Nephron progenitor cell (in vitro differentiated cells): Measurements from ENCODE around the gene TIMM17A.
A peak's percentile ranks its signal among the peaks of the same experiment; 100 is the strongest.

ENCODE experiments used
- DNase-seq: peaks from one replicate; pipeline ENCODE4 v3.0.0; 2021
- H3K27ac Mint-ChIP-seq: 2 replicates; pipeline ENCODE4 v1.8.0; 2021; ENCODE audit warnings: mild to moderate bottlenecking, moderate library complexity, mixed read lengths
- H3K27me3 Mint-ChIP-seq: 2 replicates; pipeline ENCODE4 v1.8.0; 2021; ENCODE audit warnings: mild to moderate bottlenecking, low read depth, mixed read lengths; ENCODE audit not compliant: poor library complexity
- H3K36me3 Mint-ChIP-seq: 2 replicates; pipeline ENCODE4 v1.8.0; 2021; ENCODE audit warnings: low read depth, mixed read lengths
- H3K4me1 Mint-ChIP-seq: 2 replicates; pipeline ENCODE4 v1.8.0; 2021; ENCODE audit warnings: mixed read lengths
- H3K4me3 Mint-ChIP-seq: 2 replicates; pipeline ENCODE4 v1.8.0; 2021; ENCODE audit warnings: mild to moderate bottlenecking, moderate library complexity, mixed read lengths
- H3K9me3 Mint-ChIP-seq: 2 replicates; pipeline ENCODE4 v1.8.0; 2021; ENCODE audit warnings: mild to moderate bottlenecking, moderate library complexity, mixed read lengths
- CTCF ChIP-seq: fragments of 200-600 bp; sonication (generic); IDR thresholded peaks from 2 replicates; pipeline ENCODE4 v1.5.0; 2021; ENCODE audit warnings: antibody characterized with exemption

TIMM17A gene

GRCh38 chr1:201914456-201915235, 40.7 kb upstream of the TIMM17A start:
- no peak for TF ChIP-seq CTCF
- Mint-ChIP-seq H3K27ac (peak overlapping the region; percentile 2), H3K4me1 (peaks cover 90% of the 10 kb centered on the region), H3K27me3 (peaks cover 5% of the 10 kb centered on the region), H3K4me3 (peak overlapping the region; percentile 52), H3K9me3 (no peaks in the 10 kb centered on the region), H3K36me3 (no peaks in the 10 kb centered on the region)
- no peak for DNase-seq

DNA sequence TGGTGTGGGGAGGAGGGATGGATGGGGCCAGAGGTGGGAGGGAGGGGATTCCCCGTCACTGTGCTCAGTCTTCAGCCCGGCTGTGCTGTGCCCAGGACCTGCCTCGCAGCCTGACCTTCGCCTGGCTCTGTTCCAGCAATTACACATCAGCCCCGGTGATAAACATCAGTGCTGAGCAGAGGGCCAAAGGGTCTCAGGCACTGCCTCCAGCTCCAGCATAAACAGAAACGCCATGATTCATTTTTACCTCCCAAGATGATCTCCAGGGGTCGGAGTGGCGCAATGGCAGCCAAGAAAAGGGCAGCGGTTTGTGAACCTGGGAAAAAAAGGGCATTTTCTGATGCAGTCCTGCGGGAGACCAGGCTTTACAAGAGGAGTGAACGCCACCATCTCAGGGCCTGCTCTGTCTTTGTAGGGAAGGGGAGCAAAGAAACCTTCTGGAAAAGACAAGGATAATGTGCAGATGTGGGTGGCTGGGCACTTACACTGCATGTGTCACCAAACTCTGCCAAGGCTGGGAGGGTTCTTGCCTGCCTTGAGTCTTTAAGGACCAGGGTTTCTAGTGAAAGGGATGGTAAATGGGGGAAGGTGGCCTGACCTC, 38.6 kb upstream of the TIMM17A start:
- no peak for TF ChIP-seq CTCF
- H3K27me3 Mint-ChIP-seq = no peaks in the 10 kb centered on the region
- H3K27ac Mint-ChIP-seq = peak overlapping the region; percentile 96
- H3K4me3 Mint-ChIP-seq = peak overlapping the region; percentile 64
- H3K36me3 Mint-ChIP-seq = peaks cover 16% of the 10 kb centered on the region
- peaks cover 11% of the 10 kb centered on the region for H3K9me3 Mint-ChIP-seq
- H3K4me1 Mint-ChIP-seq = peaks cover 90% of the 10 kb centered on the region
- DNase-seq = peak; percentile 57

- peak overlapping the region; percentile 1 for H3K27ac Mint-ChIP-seq
- H3K9me3 Mint-ChIP-seq = peaks cover 11% of the 10 kb centered on the region
Measured at GRCh38 chr1:201917362-201918033, 37.8 kb upstream of the TIMM17A start.

DNA sequence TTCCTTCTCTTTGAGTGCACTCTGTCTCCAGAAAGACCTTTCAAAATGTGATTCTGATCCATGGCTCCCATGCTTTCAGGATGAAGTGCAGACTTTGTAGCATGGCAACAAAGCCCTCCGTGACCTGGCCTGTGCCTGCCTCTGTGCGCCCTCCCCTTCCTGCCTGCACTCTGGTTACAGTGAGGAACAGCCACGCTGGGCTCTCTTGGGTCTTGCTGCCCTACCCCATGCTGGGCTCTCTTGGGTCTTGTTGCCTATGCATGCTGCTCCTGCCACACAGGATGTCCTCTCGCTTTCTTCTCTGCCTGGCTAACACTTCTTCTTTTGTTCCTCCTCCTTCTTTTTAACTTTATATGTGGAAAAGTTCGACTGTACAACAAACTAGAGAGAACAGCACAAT, 37.0 kb upstream of the TIMM17A start:
- peaks cover 11% of the 10 kb centered on the region for H3K9me3 Mint-ChIP-seq
- H3K36me3 Mint-ChIP-seq = peaks cover 24% of the 10 kb centered on the region
- peaks cover 82% of the 10 kb centered on the region for H3K4me1 Mint-ChIP-seq
- no peaks in the 10 kb centered on the region for H3K27me3 Mint-ChIP-seq
- peak overlapping the region; percentile 1 for H3K27ac Mint-ChIP-seq
- DNase-seq = no peak
- no peak for TF ChIP-seq CTCF
- H3K4me3 Mint-ChIP-seq = peak overlapping the region; percentile 26

More at GRCh38 chr1:201917362-201918033, 37.8 kb upstream of the TIMM17A start:
- TF ChIP-seq CTCF = no peak
- H3K4me3 Mint-ChIP-seq = peak overlapping the region; percentile 26
- H3K36me3 Mint-ChIP-seq = peaks cover 24% of the 10 kb centered on the region
- no peak for DNase-seq
- H3K27me3 Mint-ChIP-seq = no peaks in the 10 kb centered on the region
- peaks cover 86% of the 10 kb centered on the region for H3K4me1 Mint-ChIP-seq

DNA sequence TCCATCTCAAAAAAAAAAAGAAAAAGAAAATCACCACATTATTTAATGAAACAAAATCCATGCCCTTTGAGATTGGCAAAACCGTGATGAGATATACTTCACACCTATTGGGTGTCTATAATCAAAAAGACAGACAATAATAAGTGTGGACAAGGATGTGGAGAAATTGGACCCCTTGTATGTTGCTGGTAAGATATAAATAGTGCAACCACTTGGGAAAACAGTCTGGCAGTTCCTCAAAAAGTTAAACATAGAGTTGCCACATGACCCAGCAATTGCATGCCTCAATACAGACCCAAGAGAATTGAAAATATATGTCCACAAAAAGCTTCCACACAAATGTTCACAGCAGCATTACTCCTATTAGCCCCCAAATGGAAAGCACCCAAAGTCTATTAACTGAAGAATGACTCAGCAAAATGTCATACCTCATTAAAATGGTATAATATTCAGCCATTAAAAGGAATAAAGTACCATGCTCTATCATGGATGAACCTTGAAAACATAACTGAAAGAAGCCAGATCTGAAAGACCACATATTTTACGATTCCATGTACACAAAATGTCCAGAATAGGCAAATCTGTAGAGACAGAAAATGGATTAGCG, 33.2 kb upstream of the TIMM17A start:
- no peak overlapping the region for H3K4me3 Mint-ChIP-seq
- H3K36me3 Mint-ChIP-seq = peaks cover 29% of the 10 kb centered on the region
- H3K4me1 Mint-ChIP-seq = peaks cover 80% of the 10 kb centered on the region
- DNase-seq = no peak
- H3K9me3 Mint-ChIP-seq = peaks cover 11% of the 10 kb centered on the region
- H3K27me3 Mint-ChIP-seq = peaks cover 5% of the 10 kb centered on the region
- H3K27ac Mint-ChIP-seq = no peak overlapping the region
- TF ChIP-seq CTCF = no peak
